NCI-H1930 (cell line): ENCODE data around the gene EBNA1BP2.
"Not testable (repeated sequence)": the region's sequence is repeated elsewhere in the genome, so short reads cannot be mapped to it uniquely, and the experiment has no call there.

ENCODE experiments used
- DNase-seq, 2 experiments: peaks; one replicate each; lab custom pipeline; 2025; lab: John Stamatoyannopoulos, UW

EBNA1BP2 gene

DNA sequence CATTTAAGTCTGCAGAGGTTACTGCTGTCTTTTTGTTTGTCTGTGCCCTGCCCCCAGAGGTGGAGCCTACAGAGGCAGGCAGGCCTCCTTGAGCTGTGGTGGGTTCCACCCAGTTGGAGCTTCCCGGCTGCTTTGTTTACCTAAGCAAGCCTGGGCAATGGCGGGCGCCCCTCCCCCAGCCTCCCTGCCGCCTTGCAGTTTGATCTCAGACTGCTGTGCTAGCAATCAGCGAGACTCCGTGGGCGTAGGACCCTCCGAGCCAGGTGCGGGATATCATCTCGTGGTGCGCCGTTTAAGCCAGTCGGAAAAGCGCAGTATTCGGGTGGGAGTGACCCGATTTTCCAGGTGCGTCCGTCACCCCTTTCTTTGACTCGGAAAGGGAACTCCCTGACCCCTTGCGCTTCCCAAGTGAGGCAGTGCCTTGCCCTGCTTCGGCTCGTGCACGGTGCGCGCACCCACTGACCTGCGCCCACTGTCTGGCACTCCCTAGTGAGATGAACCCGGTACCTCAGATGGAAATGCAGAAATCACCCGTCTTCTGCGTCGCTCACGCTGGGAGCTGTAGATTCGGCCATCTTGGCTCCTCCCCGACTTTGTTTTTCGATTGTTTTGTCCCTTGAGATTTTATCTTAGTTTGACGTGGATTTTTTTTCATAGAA lies 52.0 kb downstream of the EBNA1BP2 start:
- not testable (repeated sequence) for DNase-seq
